Colonic mucosa (tissue), 4 donors: ENCODE results near the gene NRP2. TPM values are rescaled to one million over a fixed set of nuclear protein-coding genes. Genes with fewer than 3 reads are reported as not detected.

ENCODE experiments used
- DNase-seq: peaks from one replicate; pipeline ENCODE4 v3.0.0-alpha.2; 2020
- H3K27ac ChIP-seq: fragments of 200-600 bp; one replicate; pipeline ENCODE4 v1.8.0; 2021
- H3K27me3 ChIP-seq: fragments of 200-600 bp; one replicate; pipeline ENCODE4 v1.8.0; 2021
- H3K36me3 ChIP-seq: fragments of 200-600 bp; one replicate; pipeline ENCODE4 v1.8.0; 2021
- H3K4me1 ChIP-seq: fragments of 200-600 bp; one replicate; pipeline ENCODE4 v1.8.0; 2021; ENCODE audit warnings: mild to moderate bottlenecking
- H3K4me3 ChIP-seq: fragments of 200-600 bp; one replicate; pipeline ENCODE4 v1.8.0; 2021
- H3K9ac ChIP-seq, 2 donors: one replicate each; pipeline ENCODE4 v1.7.0; 2013; ENCODE audit warnings: control low read depth in 2 of 2, low read depth in 2 of 2, low read length in 2 of 2
- H3K9me3 ChIP-seq: fragments of 200-600 bp; one replicate; pipeline ENCODE4 v1.8.0; 2021
- intact Hi-C: fragments of 100-400 bp; cut with DNase I; formaldehyde crosslinking; loops from one replicate; pipeline ENCODE4 v1.14.1; 2022
- total RNA-seq, 2 donors: library from RNA; stranded (reverse); fragmentation: NEBNext Ultra II Directional in 1 of 2; extraction: Animal tissue kit (Norgen Biotek cat#: 25700) in 1 of 2; gene quantifications; one replicate each; pipeline ENCODE4 v1.2.1, GENCODE V29; 2021
- TF ChIP-seq, protein P1 (sequence below): fragments of 200-600 bp; IDR thresholded peaks from one replicate; pipeline ENCODE4 v1.8.0; 2022; ENCODE audit warnings: antibody characterized with exemption, mild to moderate bottlenecking
- donor health status: healthy.
- donor health status: DM: no; HTN: no; CAD: no.
- donor health status: DM: no; HTN: no; CAD: no.

NRP2 gene
- total RNA-seq, 2 donors from 2014 or later, result 5.4 to 25.2 TPM

DNA sequence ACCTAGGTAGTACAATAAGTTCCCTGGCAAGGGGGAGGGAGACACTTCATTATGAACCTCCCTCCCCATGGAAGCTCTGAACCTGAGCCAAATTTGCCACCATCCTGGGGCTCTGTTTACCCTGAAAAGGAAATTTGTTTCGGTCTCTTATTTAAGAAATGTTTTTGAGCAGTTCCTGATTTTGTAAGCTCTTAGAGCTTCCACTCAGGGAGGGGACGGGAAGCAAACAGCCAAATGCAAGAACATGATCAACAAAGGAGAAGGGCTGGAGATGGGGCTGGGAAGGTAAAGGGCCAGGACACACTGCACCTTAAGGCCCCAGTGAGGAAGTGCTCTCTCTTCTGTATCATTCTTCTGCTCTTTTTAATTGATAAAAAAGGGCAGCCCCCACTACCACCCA, 117.9 kb downstream of the NRP2 start:
- no peaks in the 10 kb centered on the region for H3K36me3 ChIP-seq
- no peaks in the 10 kb centered on the region for H3K4me1 ChIP-seq
- no peak for DNase-seq
- H3K4me3 ChIP-seq, result no peak overlapping the region
- no peaks in the 10 kb centered on the region for H3K27me3 ChIP-seq
- H3K9me3 ChIP-seq, result no peaks in the 10 kb centered on the region
- TF ChIP-seq, protein P1, sequence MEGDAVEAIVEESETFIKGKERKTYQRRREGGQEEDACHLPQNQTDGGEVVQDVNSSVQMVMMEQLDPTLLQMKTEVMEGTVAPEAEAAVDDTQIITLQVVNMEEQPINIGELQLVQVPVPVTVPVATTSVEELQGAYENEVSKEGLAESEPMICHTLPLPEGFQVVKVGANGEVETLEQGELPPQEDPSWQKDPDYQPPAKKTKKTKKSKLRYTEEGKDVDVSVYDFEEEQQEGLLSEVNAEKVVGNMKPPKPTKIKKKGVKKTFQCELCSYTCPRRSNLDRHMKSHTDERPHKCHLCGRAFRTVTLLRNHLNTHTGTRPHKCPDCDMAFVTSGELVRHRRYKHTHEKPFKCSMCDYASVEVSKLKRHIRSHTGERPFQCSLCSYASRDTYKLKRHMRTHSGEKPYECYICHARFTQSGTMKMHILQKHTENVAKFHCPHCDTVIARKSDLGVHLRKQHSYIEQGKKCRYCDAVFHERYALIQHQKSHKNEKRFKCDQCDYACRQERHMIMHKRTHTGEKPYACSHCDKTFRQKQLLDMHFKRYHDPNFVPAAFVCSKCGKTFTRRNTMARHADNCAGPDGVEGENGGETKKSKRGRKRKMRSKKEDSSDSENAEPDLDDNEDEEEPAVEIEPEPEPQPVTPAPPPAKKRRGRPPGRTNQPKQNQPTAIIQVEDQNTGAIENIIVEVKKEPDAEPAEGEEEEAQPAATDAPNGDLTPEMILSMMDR, result no peak
- no peak overlapping the region for H3K9ac ChIP-seq
- intact Hi-C loops, result no loop called here
- H3K27ac ChIP-seq, result peak overlapping the region; percentile 36

GRCh38 chr2:205800773-205801172, 118.5 kb downstream of the NRP2 start:
- peak; percentile 33 for DNase-seq
- TF ChIP-seq, protein P1, result no peak
- Histone ChIP-seq H3K27ac (peak overlapping the region; percentile 36), H3K9me3 (no peaks in the 10 kb centered on the region), H3K27me3 (no peaks in the 10 kb centered on the region), H3K4me3 (no peak overlapping the region), H3K9ac (no peak overlapping the region), H3K4me1 (no peaks in the 10 kb centered on the region), H3K36me3 (no peaks in the 10 kb centered on the region)
- intact Hi-C loops, result no loop called here

DNA sequence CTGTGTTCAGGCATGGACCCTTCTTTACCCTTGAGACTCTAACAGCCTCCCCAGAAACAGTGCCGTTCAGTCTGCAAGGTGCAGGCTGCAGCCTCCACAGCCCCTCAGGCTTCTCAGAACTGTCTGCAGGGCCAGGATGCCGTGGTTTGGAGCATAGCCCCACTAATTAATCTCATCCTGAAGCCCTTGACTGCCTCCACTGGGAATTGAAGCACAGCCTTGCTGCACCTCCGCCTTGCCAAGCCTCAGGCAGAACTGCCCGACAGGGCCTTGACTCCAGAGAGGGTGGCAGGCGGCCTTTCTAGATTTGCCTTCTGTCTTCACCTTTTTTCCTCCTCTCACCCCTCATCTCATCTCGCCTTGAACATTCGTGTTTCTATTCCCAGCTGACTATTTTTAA, 119.8 kb downstream of the NRP2 start:
- Histone ChIP-seq H3K27ac (no peak overlapping the region), H3K4me1 (no peaks in the 10 kb centered on the region), H3K4me3 (no peak overlapping the region), H3K9me3 (no peaks in the 10 kb centered on the region), H3K9ac (no peak overlapping the region), H3K27me3 (no peaks in the 10 kb centered on the region), H3K36me3 (no peaks in the 10 kb centered on the region)
- DNase-seq, result no peak
- intact Hi-C loops, result no loop called here
- TF ChIP-seq, protein P1, result no peak

GRCh38 chr2:205802941-205803340, 120.6 kb downstream of the NRP2 start:
- H3K27ac ChIP-seq, result no peak overlapping the region
- TF ChIP-seq, protein P1, result no peak
- H3K4me1 ChIP-seq, result no peaks in the 10 kb centered on the region
- no peaks in the 10 kb centered on the region for H3K27me3 ChIP-seq
- no peak for DNase-seq
- intact Hi-C loops, result no loop called here
- H3K9me3 ChIP-seq, result no peaks in the 10 kb centered on the region
- H3K9ac ChIP-seq, result no peak overlapping the region
- H3K4me3 ChIP-seq, result no peak overlapping the region
- H3K36me3 ChIP-seq, result no peaks in the 10 kb centered on the region

DNA sequence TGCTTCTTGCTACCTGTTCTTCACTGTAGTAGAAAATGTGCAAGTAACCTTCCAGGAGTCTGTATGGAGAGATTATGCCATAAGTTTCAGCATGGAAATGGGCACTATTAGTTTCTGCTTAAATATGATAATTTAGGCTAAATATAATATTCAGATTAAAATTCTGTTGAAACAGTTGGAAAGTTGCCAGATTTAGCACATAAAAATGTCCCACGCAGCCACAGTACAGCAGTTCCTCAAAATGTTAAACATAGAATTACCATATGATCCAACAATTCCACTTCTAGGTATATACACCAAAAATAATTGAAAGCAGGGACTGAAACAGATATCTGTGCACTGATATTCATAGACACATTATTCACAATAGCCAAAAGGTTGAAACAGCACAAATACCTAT, 121.2 kb downstream of the NRP2 start:
- no peak overlapping the region for H3K27ac ChIP-seq
- H3K4me1 ChIP-seq, result no peaks in the 10 kb centered on the region
- no peak for DNase-seq
- intact Hi-C loops, result no loop called here
- no peak overlapping the region for H3K4me3 ChIP-seq
- TF ChIP-seq, protein P1, result no peak
- no peaks in the 10 kb centered on the region for H3K36me3 ChIP-seq
- H3K9me3 ChIP-seq, result no peaks in the 10 kb centered on the region
- no peaks in the 10 kb centered on the region for H3K27me3 ChIP-seq
- no peak overlapping the region for H3K9ac ChIP-seq

DNA sequence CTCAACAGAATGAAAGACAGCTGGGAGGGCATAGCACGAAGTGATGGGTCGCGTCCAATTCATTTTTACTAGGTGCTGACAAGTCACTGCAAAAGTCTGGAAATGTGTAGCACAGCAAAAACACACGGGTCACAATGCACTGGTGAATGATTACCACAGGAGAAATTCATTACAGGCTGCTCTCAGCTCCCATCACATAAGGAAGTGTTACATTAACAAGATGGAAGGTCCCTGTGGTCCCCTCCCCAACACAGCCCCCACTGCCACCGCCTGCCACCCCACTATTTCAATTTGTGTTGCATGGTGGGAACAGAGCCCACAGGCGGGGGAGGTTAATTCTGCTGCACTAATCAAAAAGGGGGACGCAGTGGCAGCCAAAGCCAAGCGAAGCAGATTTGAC, 122.8 kb downstream of the NRP2 start:
- Histone ChIP-seq H3K27me3 (no peaks in the 10 kb centered on the region), H3K36me3 (no peaks in the 10 kb centered on the region), H3K27ac (no peak overlapping the region), H3K4me1 (no peaks in the 10 kb centered on the region), H3K9ac (no peak overlapping the region), H3K9me3 (no peaks in the 10 kb centered on the region), H3K4me3 (no peak overlapping the region)
- TF ChIP-seq, protein P1, result no peak
- intact Hi-C loops, result no loop called here
- no peak for DNase-seq
